DOHH2 (cell line): Measurements from ENCODE around the gene LCAT.

Experiments used
- H3F3A ChIP-seq: fragments of 200-600 bp; sonication (generic), shearing (Covaris generic); 2 replicates; pipeline ENCODE4 v1.6.0; 2016; ENCODE audit warnings: antibody characterized with exemption, mild to moderate bottlenecking; ENCODE audit not compliant: control insufficient read depth, insufficient read depth
- H3K27ac ChIP-seq: fragments of 200-600 bp; sonication (generic); 2 replicates; pipeline ENCODE4 v1.5.1; 2014; ENCODE audit warnings: low read depth, mild to moderate bottlenecking, low read length, moderate library complexity
- H3K27me3 ChIP-seq: fragments of 200-600 bp; sonication (generic); 2 replicates; pipeline ENCODE4 v1.6.1; 2014; ENCODE audit warnings: mild to moderate bottlenecking, low read length, mixed read lengths; ENCODE audit not compliant: control insufficient read depth
- H3K36me3 ChIP-seq: fragments of 200-600 bp; sonication (generic); 2 replicates; pipeline ENCODE4 v1.6.1; 2014; ENCODE audit warnings: mild to moderate bottlenecking, low read length, moderate library complexity, mixed read lengths; ENCODE audit not compliant: control insufficient read depth
- H3K4me1 ChIP-seq: fragments of 200-600 bp; sonication (generic); 2 replicates; pipeline ENCODE4 v1.6.1; 2014; ENCODE audit warnings: mild to moderate bottlenecking, low read length, mixed read lengths; ENCODE audit not compliant: control insufficient read depth
- H3K4me2 ChIP-seq: fragments of 200-600 bp; sonication (generic); 2 replicates; pipeline ENCODE4 v1.6.0; 2014; ENCODE audit warnings: mild to moderate bottlenecking, low read length, moderate library complexity
- H3K4me3 ChIP-seq: fragments of 200-600 bp; sonication (generic); 2 replicates; pipeline ENCODE4 v1.5.1; 2014; ENCODE audit warnings: mild to moderate bottlenecking, low read length, mixed read lengths
- H3K79me2 ChIP-seq: fragments of 200-600 bp; sonication (generic); 2 replicates; pipeline ENCODE4 v1.6.1; 2014; ENCODE audit warnings: mild to moderate bottlenecking, low read length, mixed read lengths; ENCODE audit not compliant: control insufficient read depth
- H3K9me2 ChIP-seq: fragments of 200-600 bp; sonication (generic); replicated peaks from 2 replicates; pipeline ENCODE4 v1.6.1; 2014; ENCODE audit warnings: mild to moderate bottlenecking, low read length, mixed read lengths; ENCODE audit not compliant: control insufficient read depth
- H3K9me3 ChIP-seq: fragments of 200-600 bp; sonication (generic); 2 replicates; pipeline ENCODE4 v1.6.1; 2014; ENCODE audit warnings: antibody characterized with exemption, low read length, mixed read lengths; ENCODE audit not compliant: control insufficient read depth, insufficient read depth
- H4K20me1 ChIP-seq: fragments of 200-600 bp; sonication (generic); 2 replicates; pipeline ENCODE4 v1.6.0; 2014; ENCODE audit warnings: low read depth, mild to moderate bottlenecking, antibody characterized with exemption, low read length, moderate library complexity; ENCODE audit not compliant: control insufficient read depth, insufficient read depth
- EZH2phosphoT487 ChIP-seq: fragments of 200-600 bp; sonication (generic); IDR thresholded peaks from 2 replicates; pipeline ENCODE4 v1.6.1; 2017; ENCODE audit warnings: borderline replicate concordance, mild to moderate bottlenecking, antibody characterized with exemption, low read length, moderate library complexity, mixed read lengths
- TF ChIP-seq, protein P1 (sequence below): fragments of 200-600 bp; sonication (generic); IDR thresholded peaks from one replicate; pipeline ENCODE4 v1.5.1; 2014; ENCODE audit warnings: antibody characterized with exemption, mild to moderate bottlenecking, low read depth, low read length; ENCODE audit not compliant: poor library complexity, severe bottlenecking

LCAT gene

DNA sequence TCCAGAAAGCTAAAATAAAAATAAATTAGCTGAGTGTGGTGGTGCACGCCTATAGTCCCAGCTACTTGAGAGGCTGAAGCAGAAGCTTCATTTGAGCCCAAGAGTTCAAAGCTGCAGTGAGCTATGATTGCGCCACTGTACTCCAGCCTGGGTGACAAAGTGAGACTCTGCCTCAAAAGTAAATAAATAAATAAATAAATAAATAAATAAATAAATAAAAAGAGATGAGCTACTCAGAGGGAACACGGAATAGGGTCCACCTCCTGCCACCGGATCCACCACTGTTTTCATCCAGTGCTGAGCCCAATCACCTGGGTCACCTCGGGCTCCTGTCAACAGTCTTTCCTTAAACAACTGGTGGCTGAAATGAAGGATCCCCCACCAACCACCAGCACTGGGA is 43.0 kb upstream of the LCAT start:
- Histone ChIP-seq H3F3A (no peaks in the 10 kb centered on the region), H3K27me3 (no peaks in the 10 kb centered on the region), H3K79me2 (no peaks in the 10 kb centered on the region), H3K4me3 (no peak overlapping the region), H3K36me3 (no peaks in the 10 kb centered on the region), H3K9me3 (no peaks in the 10 kb centered on the region), H3K4me1 (peaks cover 24% of the 10 kb centered on the region), H3K27ac (no peak overlapping the region), H4K20me1 (no peaks in the 10 kb centered on the region), H3K9me2 (no peaks in the 10 kb centered on the region), H3K4me2 (no peak overlapping the region)
- TF ChIP-seq, protein P1, sequence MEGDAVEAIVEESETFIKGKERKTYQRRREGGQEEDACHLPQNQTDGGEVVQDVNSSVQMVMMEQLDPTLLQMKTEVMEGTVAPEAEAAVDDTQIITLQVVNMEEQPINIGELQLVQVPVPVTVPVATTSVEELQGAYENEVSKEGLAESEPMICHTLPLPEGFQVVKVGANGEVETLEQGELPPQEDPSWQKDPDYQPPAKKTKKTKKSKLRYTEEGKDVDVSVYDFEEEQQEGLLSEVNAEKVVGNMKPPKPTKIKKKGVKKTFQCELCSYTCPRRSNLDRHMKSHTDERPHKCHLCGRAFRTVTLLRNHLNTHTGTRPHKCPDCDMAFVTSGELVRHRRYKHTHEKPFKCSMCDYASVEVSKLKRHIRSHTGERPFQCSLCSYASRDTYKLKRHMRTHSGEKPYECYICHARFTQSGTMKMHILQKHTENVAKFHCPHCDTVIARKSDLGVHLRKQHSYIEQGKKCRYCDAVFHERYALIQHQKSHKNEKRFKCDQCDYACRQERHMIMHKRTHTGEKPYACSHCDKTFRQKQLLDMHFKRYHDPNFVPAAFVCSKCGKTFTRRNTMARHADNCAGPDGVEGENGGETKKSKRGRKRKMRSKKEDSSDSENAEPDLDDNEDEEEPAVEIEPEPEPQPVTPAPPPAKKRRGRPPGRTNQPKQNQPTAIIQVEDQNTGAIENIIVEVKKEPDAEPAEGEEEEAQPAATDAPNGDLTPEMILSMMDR, result no peak
- no peak for TF ChIP-seq EZH2phosphoT487

DNA sequence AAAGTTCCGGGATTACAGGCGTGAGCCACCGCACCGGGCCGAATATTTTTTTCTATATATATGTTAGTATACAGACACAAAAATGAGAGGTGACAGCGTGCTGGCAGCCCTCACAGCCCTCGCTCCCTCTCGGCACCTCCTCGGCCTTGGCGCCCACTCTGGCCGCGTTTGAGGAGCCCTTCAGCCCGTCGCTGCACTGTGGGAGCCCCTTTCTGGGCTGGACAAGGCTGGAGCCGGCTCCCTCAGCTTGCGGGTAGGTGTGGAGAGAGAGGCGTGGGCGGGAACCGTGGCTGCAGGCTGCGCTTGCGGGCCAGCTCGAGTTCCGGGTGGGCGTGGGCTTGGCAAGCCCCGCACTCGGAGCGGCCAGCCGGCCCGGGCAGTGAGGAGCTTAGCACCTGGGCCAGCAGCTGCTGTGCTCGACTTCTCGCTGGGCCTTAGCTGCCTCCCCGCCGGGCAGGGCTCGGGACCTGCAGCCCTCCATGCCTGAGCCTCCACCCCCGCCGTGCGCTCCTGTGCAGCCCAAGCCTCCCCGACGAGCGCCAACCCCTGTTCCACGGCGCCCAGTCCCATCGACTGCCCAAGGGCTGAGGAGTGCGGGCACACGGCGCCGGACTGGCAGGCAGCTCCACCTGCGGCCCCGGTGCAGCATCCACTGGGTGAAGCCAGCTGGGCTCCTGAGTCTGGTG is 38.2 kb upstream of the LCAT start:
- no peaks in the 10 kb centered on the region for H3K36me3 ChIP-seq
- no peaks in the 10 kb centered on the region for H3K9me2 ChIP-seq
- H3K9me3 ChIP-seq, result no peaks in the 10 kb centered on the region
- no peaks in the 10 kb centered on the region for H3F3A ChIP-seq
- no peak overlapping the region for H3K4me3 ChIP-seq
- no peak overlapping the region for H3K27ac ChIP-seq
- H3K79me2 ChIP-seq, result no peaks in the 10 kb centered on the region
- H3K4me2 ChIP-seq, result no peak overlapping the region
- peaks cover 24% of the 10 kb centered on the region for H3K4me1 ChIP-seq
- H4K20me1 ChIP-seq, result no peaks in the 10 kb centered on the region
- peaks cover 3% of the 10 kb centered on the region; the same call in 1 of the 2 replicates for H3K27me3 ChIP-seq
- TF ChIP-seq, protein P1, result no peak
- TF ChIP-seq EZH2phosphoT487, result no peak

DNA sequence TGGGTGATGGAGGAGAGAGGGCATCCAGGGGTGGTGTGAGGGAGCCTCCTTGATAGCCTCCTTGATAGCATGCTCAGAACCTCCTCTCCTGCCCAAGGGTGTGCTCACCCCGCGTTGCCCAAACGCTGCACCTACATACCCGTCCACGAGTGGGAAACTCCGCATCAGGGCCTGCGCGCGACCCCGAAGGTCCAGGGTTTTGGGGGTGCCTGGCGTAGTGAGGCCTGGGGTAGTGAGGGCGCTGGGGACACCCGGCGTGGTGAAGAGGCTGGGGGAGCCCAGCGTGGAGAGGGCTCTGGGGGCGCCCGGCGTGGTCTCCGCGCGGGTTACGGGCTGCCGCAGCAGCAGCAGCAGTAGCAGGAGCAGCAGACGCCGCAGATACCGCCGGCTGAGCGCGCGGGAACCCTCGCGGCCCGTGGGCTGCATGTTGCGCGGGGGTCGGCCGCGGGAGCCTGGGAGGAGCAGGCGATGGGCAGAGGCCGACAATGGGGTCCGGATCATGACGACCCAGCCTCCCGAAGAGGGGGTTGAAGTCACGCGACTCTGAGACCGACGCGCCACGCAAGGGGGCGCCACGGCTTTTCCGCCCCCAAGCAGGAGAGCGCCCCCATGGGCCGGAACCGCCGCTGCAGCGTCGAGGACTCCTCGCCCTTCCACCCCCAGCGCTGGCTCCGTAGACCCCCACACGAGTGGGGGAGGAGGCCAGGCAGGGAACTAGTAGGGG is 36.2 kb upstream of the LCAT start, which contains the start of gene DPEP3:
Gene DPEP3, minus strand, starts transcription at position 545 of the 724 bp plus-strand sequence. Its CDS starts 119 bp downstream, at position 426.
- Histone ChIP-seq H3K9me3 (no peaks in the 10 kb centered on the region), H4K20me1 (no peaks in the 10 kb centered on the region), H3K27me3 (peaks cover 21% of the 10 kb centered on the region), H3K36me3 (no peaks in the 10 kb centered on the region), H3K9me2 (no peaks in the 10 kb centered on the region), H3K4me1 (peaks cover 28% of the 10 kb centered on the region), H3K27ac (no peak within 1 kb of the TSS), H3K4me3 (no peak within 1 kb of the TSS), H3K4me2 (no peak within 1 kb of the TSS), H3K79me2 (no peaks in the 10 kb centered on the region), H3F3A (no peaks in the 10 kb centered on the region)
- TF ChIP-seq, protein P1, result peak; percentile 17
- no peak for TF ChIP-seq EZH2phosphoT487
